Measurements from ENCODE around the gene ZNF641. TPM values are rescaled to one million over a fixed set of nuclear protein-coding genes. Genes with fewer than 3 reads are reported as not detected.

Gene ZNF641
- total and polyA plus RNA-seq, 2 donors (not counting 3 experiments of a cell fraction or from before 2014, with no cell fraction given), result 3.5 to 6.7 TPM

DNA sequence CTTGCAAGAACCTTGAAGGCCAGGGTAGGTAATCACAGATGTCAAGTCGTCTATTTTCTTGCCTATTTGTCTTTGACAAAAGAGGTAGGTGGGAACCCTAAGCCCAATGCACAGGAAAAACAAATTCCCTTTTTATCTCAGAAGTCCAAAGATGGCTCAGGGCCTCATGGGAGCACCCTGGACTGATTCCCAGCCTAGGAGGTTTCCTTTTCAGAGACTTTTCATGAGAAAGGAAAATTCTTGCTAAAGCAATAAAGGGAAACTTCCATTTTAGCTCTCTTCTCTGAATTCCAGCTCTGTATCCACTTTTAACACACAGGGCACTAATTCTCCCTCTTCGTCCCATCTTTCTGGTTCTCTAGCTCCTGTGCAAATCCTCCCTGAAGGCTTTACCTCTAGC lies 1.2 kb downstream of the ZNF641 start:
- intact Hi-C loops (cut with micrococcal nuclease) (loop anchor here (10.0 kb wide), 1 partner anchor 155 kb away; no protein-coding TSS in a partner anchor), dilution Hi-C loops (cut with MboI; ENCODE audit: extremely low pct_ligation_motif_present, low sequenced_read_pairs) (no loop called here)
- TF ChIP-seq GATA2 (IDR thresholded peaks at IDR 0.05; ENCODE audit: insufficient read depth, insufficient read length, low read depth, low read length), result no peak
- no peak for TF ChIP-seq POLR2AphosphoS5 (IDR thresholded peaks at IDR 0.05; ENCODE audit: insufficient read depth, low read depth, low read length)
- TF ChIP-seq EZH2 (IDR thresholded peaks at IDR 0.05; ENCODE audit: borderline replicate concordance, low read depth, low read length, severe bottlenecking), result no peak
- H3K4me2 ChIP-seq (ENCODE audit: insufficient read depth, low read length), result no peak overlapping the region
- no peaks in the 10 kb centered on the region for H3K79me2 ChIP-seq (ENCODE audit: control insufficient read depth, insufficient read depth, low read length)
- H3K9me1 ChIP-seq (replicated peaks; ENCODE audit: control insufficient read depth, extremely low read depth, insufficient read depth, low read length), result no peaks in the 10 kb centered on the region
- ChIA-PET POLR2A (no interaction called here), CTCF (no interaction called here)
- H3K27ac ChIP-seq (ENCODE audit: insufficient read depth, low read depth, low read length), result no peak overlapping the region
- DNase-seq (ENCODE audit: low read depth, low spot score), result peak; percentile 19
- H4K20me1 ChIP-seq (replicated peaks; ENCODE audit: control insufficient read depth, extremely low read depth, insufficient read depth, low read length), result no peaks in the 10 kb centered on the region
- no TSS peak for BruUV-seq (replicated peaks)
- H3K4me1 ChIP-seq (ENCODE audit: control insufficient read depth, extremely low read depth, insufficient read depth, low read length), result peaks cover 5% of the 10 kb centered on the region
- no peaks in the 10 kb centered on the region for H3K9me3 ChIP-seq (replicated peaks; ENCODE audit: control insufficient read depth, insufficient read depth, low read length)
- FAIRE-seq, result no peak
- H2AFZ ChIP-seq (ENCODE audit: low read depth, low read length), result no peak overlapping the region
- H3K9ac ChIP-seq (replicated peaks; ENCODE audit: extremely low read depth, insufficient read depth, low read length), result no peak overlapping the region
- no peak overlapping the region for H3K4me3 ChIP-seq (replicated peaks in 1 of 3; ENCODE audit: insufficient read depth in 1 of 3, low read depth in 1 of 3, low read length in 3 of 3)
- H3K36me3 ChIP-seq (ENCODE audit: control insufficient read depth in 2 of 2, extremely low read depth in 1 of 2, insufficient read depth in 2 of 2, low read length in 2 of 2), result no peaks in the 10 kb centered on the region
- no peaks in the 10 kb centered on the region for H3K27me3 ChIP-seq (ENCODE audit: control insufficient read depth in 2 of 2, insufficient read depth in 2 of 2, low read length in 2 of 2)

DNA sequence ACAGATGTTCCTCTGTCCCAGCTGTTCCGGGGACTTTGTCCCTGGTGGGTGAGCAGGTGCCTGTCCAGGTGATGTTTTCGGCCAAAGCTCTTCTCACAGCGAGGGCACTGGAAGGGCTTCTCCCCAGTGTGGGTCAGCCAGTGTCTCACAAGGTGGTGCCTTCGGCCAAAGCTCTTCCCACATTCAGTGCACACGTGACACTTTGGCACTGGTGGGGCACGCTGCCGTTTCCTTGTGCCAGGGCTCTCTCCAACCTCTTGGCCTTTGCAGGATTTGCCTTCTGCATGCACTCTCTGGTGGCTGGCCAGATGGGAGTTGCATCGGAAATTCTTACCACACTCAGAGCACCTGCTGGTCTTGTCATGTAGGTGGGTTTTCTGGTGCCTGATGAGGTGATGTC lies 7.7 kb downstream of the ZNF641 start:
- DNase-seq (ENCODE audit: low read depth, low spot score) (no peak), FAIRE-seq (no peak)
- BruUV-seq (replicated peaks), result no TSS peak
- Histone ChIP-seq H3K9me3 (replicated peaks; ENCODE audit: control insufficient read depth, insufficient read depth, low read length) (no peaks in the 10 kb centered on the region), H3K27me3 (ENCODE audit: control insufficient read depth in 2 of 2, insufficient read depth in 2 of 2, low read length in 2 of 2) (no peaks in the 10 kb centered on the region), H3K27ac (ENCODE audit: insufficient read depth, low read depth, low read length) (no peak overlapping the region), H3K4me2 (ENCODE audit: insufficient read depth, low read length) (no peak overlapping the region), H4K20me1 (replicated peaks; ENCODE audit: control insufficient read depth, extremely low read depth, insufficient read depth, low read length) (no peaks in the 10 kb centered on the region), H3K79me2 (ENCODE audit: control insufficient read depth, insufficient read depth, low read length) (no peaks in the 10 kb centered on the region), H3K36me3 (ENCODE audit: control insufficient read depth in 2 of 2, extremely low read depth in 1 of 2, insufficient read depth in 2 of 2, low read length in 2 of 2) (peaks cover 0 to 5% of the 10 kb centered on the region in 2 experiments), H3K4me1 (ENCODE audit: control insufficient read depth, extremely low read depth, insufficient read depth, low read length) (no peaks in the 10 kb centered on the region), H3K4me3 (replicated peaks in 1 of 3; ENCODE audit: insufficient read depth in 1 of 3, low read depth in 1 of 3, low read length in 3 of 3) (no peak overlapping the region), H2AFZ (ENCODE audit: low read depth, low read length) (no peak overlapping the region), H3K9ac (replicated peaks; ENCODE audit: extremely low read depth, insufficient read depth, low read length) (no peak overlapping the region), H3K9me1 (replicated peaks; ENCODE audit: control insufficient read depth, extremely low read depth, insufficient read depth, low read length) (no peaks in the 10 kb centered on the region)
- TF ChIP-seq POLR2A (IDR thresholded peaks at IDR 0.05; ENCODE audit: low read depth, low read length) (no peak), EZH2 (IDR thresholded peaks at IDR 0.05; ENCODE audit: borderline replicate concordance, low read depth, low read length, severe bottlenecking) (no peak), POLR2AphosphoS5 (IDR thresholded peaks at IDR 0.05; ENCODE audit: insufficient read depth, low read depth, low read length) (no peak), MYC (IDR thresholded peaks at IDR 0.05; ENCODE audit: low read depth, low read length) (no peak), FOS (IDR thresholded peaks at IDR 0.05; ENCODE audit: borderline replicate concordance, insufficient read depth, low read length) (no peak), JUN (IDR thresholded peaks at IDR 0.05; ENCODE audit: borderline replicate concordance, insufficient read depth, insufficient read length, low read depth) (no peak), GATA2 (IDR thresholded peaks at IDR 0.05; ENCODE audit: insufficient read depth, insufficient read length, low read depth, low read length) (no peak)
- POLR2A ChIA-PET, result no interaction called here
- CTCF ChIA-PET, result interaction anchor here (1.0 kb wide), 1 partner anchor 126 kb away, joined by 3 read pairs; no protein-coding TSS in a partner anchor
- intact Hi-C loops (cut with micrococcal nuclease) (loop anchor here (5.0 to 10.0 kb wide), 2 partner anchors 109 to 148 kb away; no protein-coding TSS in a partner anchor), dilution Hi-C loops (cut with MboI; ENCODE audit: extremely low pct_ligation_motif_present, low sequenced_read_pairs) (no loop called here)

Measured in endothelial cell of umbilical vein (primary cell).